ENCODE measurements around the gene PIK3CA.

DNA sequence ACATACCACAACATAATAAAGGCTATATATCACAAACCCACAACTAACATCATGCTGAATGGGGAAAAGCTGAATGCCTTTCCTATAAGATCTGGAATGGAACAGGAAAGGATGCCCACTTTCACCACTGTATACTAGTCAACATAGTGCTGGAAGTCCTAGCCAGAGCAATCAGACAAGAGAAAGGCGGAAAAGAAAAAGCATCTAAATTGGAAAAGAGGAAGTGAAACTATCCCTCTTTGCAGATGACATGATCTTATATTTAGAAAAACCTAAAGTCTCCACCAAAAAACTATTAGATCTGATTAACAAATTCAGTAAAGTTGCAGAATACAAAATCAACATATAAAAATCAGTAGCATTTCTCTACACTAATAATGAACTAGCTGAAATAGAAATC is 14.6 kb upstream of the PIK3CA start:
- TF ChIP-seq, protein P1, sequence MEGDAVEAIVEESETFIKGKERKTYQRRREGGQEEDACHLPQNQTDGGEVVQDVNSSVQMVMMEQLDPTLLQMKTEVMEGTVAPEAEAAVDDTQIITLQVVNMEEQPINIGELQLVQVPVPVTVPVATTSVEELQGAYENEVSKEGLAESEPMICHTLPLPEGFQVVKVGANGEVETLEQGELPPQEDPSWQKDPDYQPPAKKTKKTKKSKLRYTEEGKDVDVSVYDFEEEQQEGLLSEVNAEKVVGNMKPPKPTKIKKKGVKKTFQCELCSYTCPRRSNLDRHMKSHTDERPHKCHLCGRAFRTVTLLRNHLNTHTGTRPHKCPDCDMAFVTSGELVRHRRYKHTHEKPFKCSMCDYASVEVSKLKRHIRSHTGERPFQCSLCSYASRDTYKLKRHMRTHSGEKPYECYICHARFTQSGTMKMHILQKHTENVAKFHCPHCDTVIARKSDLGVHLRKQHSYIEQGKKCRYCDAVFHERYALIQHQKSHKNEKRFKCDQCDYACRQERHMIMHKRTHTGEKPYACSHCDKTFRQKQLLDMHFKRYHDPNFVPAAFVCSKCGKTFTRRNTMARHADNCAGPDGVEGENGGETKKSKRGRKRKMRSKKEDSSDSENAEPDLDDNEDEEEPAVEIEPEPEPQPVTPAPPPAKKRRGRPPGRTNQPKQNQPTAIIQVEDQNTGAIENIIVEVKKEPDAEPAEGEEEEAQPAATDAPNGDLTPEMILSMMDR (IDR thresholded peaks at IDR 0.05): no peak
- no peak for TF ChIP-seq POLR2A (IDR thresholded peaks at IDR 0.05)

Measured in vagina (tissue), 2 donors.